ENCODE measurements around the gene FRRS1L.

The FRRS1L gene

GRCh38 chr9:109101810-109102209 lies 65.2 kb downstream of the FRRS1L start:
- DNase-seq (ENCODE audit: low read depth), result no peak

GRCh38 chr9:109101202-109101595 lies 65.8 kb downstream of the FRRS1L start:
- no peak for DNase-seq (ENCODE audit: low read depth)

GRCh38 chr9:109100543-109101201 lies 66.4 kb downstream of the FRRS1L start:
- no peak for DNase-seq (ENCODE audit: low read depth)

GRCh38 chr9:109098960-109099308 lies 68.1 kb downstream of the FRRS1L start:
- DNase-seq (ENCODE audit: low read depth), result no peak

GRCh38 chr9:109098171-109098959 lies 68.7 kb downstream of the FRRS1L start:
- no peak for DNase-seq (ENCODE audit: low read depth)

- no peak for DNase-seq (ENCODE audit: low read depth)
Measured at GRCh38 chr9:109097146-109097545, 69.9 kb downstream of the FRRS1L start.

- no peak for DNase-seq (ENCODE audit: low read depth)
Measured at GRCh38 chr9:109095321-109095720, 71.7 kb downstream of the FRRS1L start.

GRCh38 chr9:109094268-109094667 lies 72.8 kb downstream of the FRRS1L start:
- no peak for DNase-seq (ENCODE audit: low read depth)

GRCh38 chr9:109092587-109092986 lies 74.5 kb downstream of the FRRS1L start:
- DNase-seq (ENCODE audit: low read depth), result no peak

- no peak for DNase-seq (ENCODE audit: low read depth)
Measured at GRCh38 chr9:109092051-109092580, 74.9 kb downstream of the FRRS1L start.

- DNase-seq (ENCODE audit: low read depth), result no peak
Measured at GRCh38 chr9:109088221-109088620, 78.8 kb downstream of the FRRS1L start.

- no peak for DNase-seq (ENCODE audit: low read depth)
Measured at GRCh38 chr9:109087795-109088194, 79.3 kb downstream of the FRRS1L start.

GRCh38 chr9:109086221-109086620 lies 80.8 kb downstream of the FRRS1L start:
- no peak for DNase-seq (ENCODE audit: low read depth)

- no peak for DNase-seq (ENCODE audit: low read depth)
Measured at GRCh38 chr9:109085510-109085909, 81.5 kb downstream of the FRRS1L start.

- DNase-seq (ENCODE audit: low read depth), result no peak
Measured at GRCh38 chr9:109083813-109084405, 83.1 kb downstream of the FRRS1L start.

GRCh38 chr9:109083141-109083540 lies 83.9 kb downstream of the FRRS1L start:
- DNase-seq (ENCODE audit: low read depth), result no peak

GRCh38 chr9:109082091-109082620 lies 84.9 kb downstream of the FRRS1L start:
- DNase-seq (ENCODE audit: low read depth), result no peak
